Fibroblast of skin of right quadriceps (primary cell): ENCODE data around the gene ZNF117.
A peak's percentile ranks its signal among the peaks of the same experiment; 100 is the strongest.
"Not testable (repeated sequence)": the region's sequence is repeated elsewhere in the genome, so short reads cannot be mapped to it uniquely, and the experiment has no call there.

Source experiments
- DNase-seq: peaks from one replicate; pipeline ENCODE4 v3.0.0-alpha.2; 2013

ZNF117 gene

DNA sequence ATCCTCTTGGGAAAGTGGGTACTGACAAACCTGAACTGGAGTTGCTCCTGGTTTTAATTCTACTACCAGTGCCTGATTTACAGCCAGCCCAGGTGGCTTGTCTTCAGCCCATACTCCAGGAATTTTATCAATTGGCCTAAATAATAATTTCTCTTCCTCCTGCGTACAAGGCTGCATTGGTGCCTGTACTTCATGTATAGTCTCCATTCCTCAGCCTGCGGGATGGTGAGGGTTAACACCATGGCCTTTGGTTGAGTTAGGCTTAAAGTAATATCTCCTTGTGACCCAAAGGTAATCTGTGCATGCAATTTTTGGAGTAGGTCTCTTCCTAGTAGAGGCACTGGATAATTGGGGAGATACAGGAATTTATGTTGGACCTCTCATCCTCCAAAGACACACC is 5.5 kb upstream of the ZNF117 start:
- DNase-seq, result no peak

DNA sequence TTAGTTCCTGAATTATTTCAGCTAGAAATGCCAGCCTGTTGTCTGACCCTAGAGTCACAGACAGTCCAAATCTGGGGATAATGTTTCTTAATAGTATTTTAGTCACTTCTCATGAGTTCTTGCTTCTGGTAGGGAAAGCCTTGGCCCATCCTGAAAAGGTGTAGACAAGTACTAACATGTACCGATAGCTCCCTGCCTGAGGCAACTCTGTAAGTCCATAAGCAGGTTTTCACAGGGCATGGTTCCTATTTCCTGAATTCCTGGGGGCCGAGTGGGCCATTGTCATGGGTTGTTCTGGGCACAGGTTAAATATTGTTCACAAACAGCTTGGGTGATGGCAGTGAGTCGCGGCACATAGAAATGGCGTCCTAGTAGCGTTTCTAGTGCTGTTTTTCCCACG is 3.1 kb upstream of the ZNF117 start:
- DNase-seq, result no peak

DNA sequence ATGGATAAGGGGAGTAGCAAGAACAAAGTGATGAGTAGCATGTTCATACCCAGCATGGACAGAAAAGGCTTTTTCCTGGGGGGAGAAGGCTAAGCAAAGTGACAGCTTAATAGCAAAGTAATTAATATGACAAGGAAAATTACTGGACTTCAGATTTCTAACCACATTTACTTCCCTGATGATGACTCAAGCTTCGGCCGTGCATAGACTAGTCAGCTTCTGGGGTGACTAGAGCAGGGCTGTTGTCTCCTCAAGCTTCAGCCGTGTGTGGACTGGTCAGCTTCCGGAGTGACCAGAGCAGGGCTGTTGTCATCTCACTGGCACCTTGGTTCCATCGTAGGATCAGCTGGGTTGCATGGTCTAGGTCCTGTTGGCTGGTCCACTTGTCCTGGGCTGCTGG is 2.1 kb upstream of the ZNF117 start:
- DNase-seq, result no peak

DNA sequence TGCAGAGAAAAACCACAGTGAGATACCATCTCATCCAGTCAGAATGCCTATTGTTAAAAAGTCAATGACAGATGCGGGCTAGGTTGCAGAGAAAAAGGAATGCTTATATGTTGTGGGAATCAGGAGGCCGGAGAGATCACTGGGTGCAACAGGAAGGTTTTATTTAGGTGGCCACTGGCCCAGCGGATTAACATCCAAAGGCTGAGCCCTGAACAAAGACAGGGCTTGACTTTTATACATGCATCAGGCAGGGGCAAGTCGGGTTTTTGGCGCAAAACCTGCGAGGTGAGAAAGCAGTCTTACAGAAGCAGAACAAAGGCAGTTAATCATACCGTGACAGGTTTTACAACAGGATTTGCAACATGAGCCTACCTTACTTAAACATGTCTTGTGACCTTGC is 620 bp downstream of the ZNF117 start:
- DNase-seq, result no peak

- DNase-seq, result no peak
Measured at GRCh38 chr7:64978497-64979203, 12.2 kb downstream of the ZNF117 start.

GRCh38 chr7:64965594-64965993 is 25.2 kb downstream of the ZNF117 start:
- no peak for DNase-seq

- no peak for DNase-seq
Measured at GRCh38 chr7:64959072-64959747, 31.6 kb downstream of the ZNF117 start.

GRCh38 chr7:64951250-64951848 is 39.5 kb downstream of the ZNF117 start:
- DNase-seq, result peak; percentile 26

DNA sequence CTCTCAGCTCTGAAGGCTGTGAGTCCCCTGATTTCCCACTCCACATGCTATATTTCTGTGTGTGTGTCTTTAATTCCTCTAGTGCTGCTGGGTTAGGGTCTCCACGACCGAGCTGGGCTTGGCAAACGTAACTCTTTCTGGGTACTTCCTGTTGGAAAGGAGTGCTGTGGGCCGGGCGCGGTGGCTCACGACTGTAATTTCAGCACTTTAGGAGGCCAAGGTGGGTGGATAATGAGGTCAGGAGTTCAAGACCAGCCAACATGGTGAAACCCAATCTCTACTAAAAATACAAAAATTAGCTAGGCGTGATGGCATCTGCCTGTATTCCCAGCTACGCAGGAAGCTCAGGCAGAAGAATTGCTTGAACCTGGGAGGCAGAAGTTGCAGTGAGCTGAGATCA is 40.2 kb downstream of the ZNF117 start:
- DNase-seq, result not testable (repeated sequence)

DNA sequence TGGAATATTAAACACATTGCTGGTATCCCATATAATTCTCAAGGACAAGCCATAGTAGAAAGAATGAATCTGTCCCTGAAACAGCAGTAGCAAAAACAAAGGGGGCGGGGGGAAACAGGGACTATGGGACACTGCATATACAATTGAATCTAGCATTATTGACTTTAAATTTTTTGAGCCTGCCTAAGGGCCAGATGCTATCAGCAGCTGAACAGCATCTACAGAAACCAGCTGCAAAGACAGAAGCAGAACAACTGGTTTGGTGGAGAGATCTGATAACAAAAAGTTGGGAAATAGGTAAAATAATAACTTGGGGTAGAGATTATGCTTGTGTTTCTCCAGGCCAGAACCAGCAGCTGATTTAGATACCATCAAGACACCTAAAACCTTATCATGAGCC is 42.1 kb downstream of the ZNF117 start:
- DNase-seq, result not testable (repeated sequence)

GRCh38 chr7:64947252-64948000 is 43.4 kb downstream of the ZNF117 start:
- DNase-seq, result no peak

GRCh38 chr7:64946772-64947171 is 44.1 kb downstream of the ZNF117 start:
- DNase-seq, result no peak

DNA sequence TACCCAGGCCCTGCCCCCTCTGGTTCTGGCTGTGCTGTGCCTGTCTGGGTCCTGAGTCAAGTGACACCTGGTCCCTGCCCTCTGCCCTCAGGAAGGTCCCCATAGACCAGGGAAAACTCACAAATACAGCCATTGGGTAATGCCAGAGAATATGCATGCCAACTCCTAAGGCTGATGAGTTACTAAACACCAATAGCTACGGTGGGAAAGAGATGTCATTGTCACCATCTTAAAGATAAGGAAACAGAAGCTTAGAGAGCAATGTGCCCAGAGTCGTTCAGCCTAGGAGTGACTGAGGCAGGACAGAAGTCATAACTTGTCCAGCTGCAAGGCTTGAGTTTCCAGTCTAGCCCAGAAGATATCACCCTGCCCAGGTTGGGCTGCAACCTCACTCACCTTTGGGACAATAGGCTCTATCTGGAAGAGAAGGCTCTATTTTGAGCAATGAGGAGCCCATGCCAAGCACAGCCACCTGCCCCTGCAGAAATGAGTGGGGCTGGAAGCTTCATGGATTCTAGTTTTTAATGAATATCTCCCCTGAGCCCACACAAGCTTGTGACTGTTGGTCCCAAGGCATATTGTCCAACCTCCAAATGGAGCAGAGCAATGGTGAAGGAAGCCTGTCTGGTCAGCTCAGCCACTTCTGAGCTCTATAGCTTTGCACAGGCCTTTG is 45.2 kb downstream of the ZNF117 start:
- DNase-seq, result no peak

DNA sequence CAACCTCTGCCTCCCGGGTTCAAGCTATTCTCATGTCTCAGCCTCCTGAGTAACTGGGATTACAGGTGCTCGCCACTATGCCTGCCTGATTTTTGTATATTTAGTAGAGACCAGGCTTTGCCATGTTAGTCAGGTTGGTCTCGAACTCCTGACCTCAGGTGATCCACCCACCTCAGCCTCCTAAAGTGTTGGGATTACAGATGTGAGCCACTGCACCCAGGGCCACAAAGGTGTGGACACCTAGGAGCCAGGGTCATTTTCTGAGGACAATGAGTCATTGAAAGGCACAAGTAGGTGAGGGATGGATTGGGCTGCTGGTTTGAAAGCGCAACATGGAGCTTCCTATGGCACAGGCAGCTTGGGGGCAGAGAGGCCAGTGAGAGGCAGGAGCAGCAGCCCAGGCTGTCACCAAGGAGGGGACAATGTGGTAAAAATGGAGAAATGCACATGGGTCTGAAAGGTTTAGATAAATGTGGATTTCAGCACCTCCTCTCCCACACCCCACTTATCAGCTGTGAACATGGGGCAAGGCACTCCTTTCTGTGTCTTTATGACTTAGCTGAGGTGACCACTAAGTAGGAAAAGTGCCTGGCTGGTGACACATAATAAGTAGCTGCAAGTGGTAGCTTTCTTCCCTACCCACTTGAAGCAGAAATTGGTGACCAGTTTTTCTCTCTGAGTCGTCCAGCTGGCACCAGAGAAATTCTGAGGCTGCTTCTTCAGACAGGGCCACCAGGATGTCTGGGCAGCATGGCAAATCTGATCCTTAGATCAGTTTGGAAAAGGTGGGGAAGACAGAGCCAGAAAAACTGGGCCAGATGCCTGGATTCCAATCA is 46.0 kb downstream of the ZNF117 start:
- not testable (repeated sequence) for DNase-seq

- not testable (repeated sequence) for DNase-seq
Measured at GRCh38 chr7:64940021-64940420, 50.8 kb downstream of the ZNF117 start.

DNA sequence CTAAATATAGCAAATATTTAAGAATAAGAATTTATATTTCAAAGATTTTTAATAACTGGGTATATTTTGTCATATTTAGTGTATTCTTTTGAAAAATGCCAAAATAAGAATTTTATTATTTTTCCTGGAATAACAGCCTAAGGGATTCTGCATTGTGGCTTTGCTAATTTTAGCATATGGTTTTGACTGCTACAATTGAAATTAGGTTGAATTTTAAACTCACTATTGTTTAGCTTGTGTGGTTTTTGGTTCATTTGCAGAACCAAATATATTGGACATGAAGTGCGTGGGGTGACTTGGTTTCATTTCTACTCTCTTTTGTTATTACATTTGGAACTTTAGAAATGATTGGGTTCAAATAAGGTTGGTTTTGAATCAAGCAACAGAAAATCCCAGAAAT is 52.3 kb downstream of the ZNF117 start:
- DNase-seq, result no peak

- DNase-seq, result no peak
Measured at GRCh38 chr7:64934478-64934877, 56.4 kb downstream of the ZNF117 start.

DNA sequence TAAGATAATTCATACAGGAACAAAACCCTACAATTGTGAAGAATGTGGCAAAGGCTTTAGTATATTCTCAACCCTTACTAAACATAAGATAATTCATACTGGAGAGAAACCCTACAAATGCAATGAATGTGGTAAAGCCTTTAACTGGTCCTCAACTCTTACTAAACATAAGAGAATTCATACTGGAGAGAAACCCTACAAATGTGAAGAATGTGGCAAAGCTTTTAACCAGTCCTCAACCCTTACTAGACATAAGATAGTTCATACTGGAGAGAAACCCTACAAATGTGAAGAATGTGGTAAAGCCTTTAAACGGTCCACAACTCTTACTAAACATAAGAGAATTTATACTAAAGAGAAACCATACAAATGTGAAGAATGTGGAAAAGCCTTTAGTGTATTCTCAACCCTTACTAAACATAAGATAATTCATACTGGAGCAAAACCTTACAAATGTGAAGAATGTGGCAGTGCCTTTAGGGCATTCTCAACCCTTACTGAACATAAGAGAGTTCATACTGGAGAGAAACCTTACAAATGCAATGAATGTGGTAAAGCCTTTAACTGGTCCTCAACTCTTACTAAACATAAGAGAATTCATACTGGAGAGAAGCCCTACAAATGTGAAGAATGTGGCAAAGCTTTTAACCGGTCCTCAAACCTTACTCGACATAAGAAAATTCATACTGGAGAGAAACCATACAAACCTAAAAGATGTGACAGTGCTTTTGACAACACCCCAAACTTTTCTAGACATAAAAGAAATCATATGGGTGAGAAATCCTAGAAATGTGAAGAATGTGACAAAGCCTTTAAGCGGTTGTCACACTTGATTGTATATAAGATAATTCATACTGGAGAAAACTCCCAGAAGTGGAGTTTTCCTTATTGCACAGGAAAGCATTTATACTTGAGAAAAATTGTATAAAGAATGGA is 62.3 kb downstream of the ZNF117 start:
- not testable (repeated sequence) for DNase-seq
